ENCODE measurements around the gene ANK3.

ANK3 gene

GRCh38 chr10:60374836-60375235 is 14.8 kb downstream of the ANK3 start:
- TF ChIP-seq CTCF (conservative IDR thresholded peaks at IDR 0.05; ENCODE audit: low read depth, low read length) = no peak
- H3K4me3 ChIP-seq (ENCODE audit: low read length) = no peak overlapping the region
- DNase-seq (ENCODE audit: low read depth) = no peak

GRCh38 chr10:60372436-60372835 is 17.2 kb downstream of the ANK3 start:
- no peak for DNase-seq (ENCODE audit: low read depth)
- no peak overlapping the region for H3K4me3 ChIP-seq (ENCODE audit: low read length)
- no peak for TF ChIP-seq CTCF (conservative IDR thresholded peaks at IDR 0.05; ENCODE audit: low read depth, low read length)

GRCh38 chr10:60369547-60369930 is 20.1 kb downstream of the ANK3 start:
- H3K4me3 ChIP-seq (ENCODE audit: low read length) = no peak overlapping the region
- DNase-seq (ENCODE audit: low read depth) = no peak
- TF ChIP-seq CTCF (conservative IDR thresholded peaks at IDR 0.05; ENCODE audit: low read depth, low read length) = no peak

- no peak overlapping the region for H3K4me3 ChIP-seq (ENCODE audit: low read length)
- no peak for TF ChIP-seq CTCF (conservative IDR thresholded peaks at IDR 0.05; ENCODE audit: low read depth, low read length)
- DNase-seq (ENCODE audit: low read depth) = peak; percentile 46
Observed at GRCh38 chr10:60368875-60369546, 20.7 kb downstream of the ANK3 start.

GRCh38 chr10:60367901-60368300 is 21.8 kb downstream of the ANK3 start:
- TF ChIP-seq CTCF (conservative IDR thresholded peaks at IDR 0.05; ENCODE audit: low read depth, low read length) = no peak
- no peak overlapping the region for H3K4me3 ChIP-seq (ENCODE audit: low read length)
- no peak for DNase-seq (ENCODE audit: low read depth)

- no peak for TF ChIP-seq CTCF (conservative IDR thresholded peaks at IDR 0.05; ENCODE audit: low read depth, low read length)
- H3K4me3 ChIP-seq (ENCODE audit: low read length) = no peak overlapping the region
Observed at GRCh38 chr10:60367431-60367830, 22.2 kb downstream of the ANK3 start.

GRCh38 chr10:60367024-60367423 is 22.7 kb downstream of the ANK3 start:
- H3K4me3 ChIP-seq (ENCODE audit: low read length) = no peak overlapping the region
- TF ChIP-seq CTCF (conservative IDR thresholded peaks at IDR 0.05; ENCODE audit: low read depth, low read length) = no peak
- DNase-seq (ENCODE audit: low read depth) = no peak

More at GRCh38 chr10:60367431-60367830, 22.2 kb downstream of the ANK3 start:
- DNase-seq (ENCODE audit: low read depth) = no peak
